HG02759 (cell line): ENCODE measurements around the gene TTYH3.

ENCODE experiments used
- ATAC-seq: cut with Tn5 transposase; IDR thresholded peaks from one replicate; pipeline ENCODE4 v1.9.1; 2021; ENCODE audit warnings: mild to moderate bottlenecking, moderate library complexity; ENCODE audit not compliant: unreplicated experiment

Gene TTYH3

DNA sequence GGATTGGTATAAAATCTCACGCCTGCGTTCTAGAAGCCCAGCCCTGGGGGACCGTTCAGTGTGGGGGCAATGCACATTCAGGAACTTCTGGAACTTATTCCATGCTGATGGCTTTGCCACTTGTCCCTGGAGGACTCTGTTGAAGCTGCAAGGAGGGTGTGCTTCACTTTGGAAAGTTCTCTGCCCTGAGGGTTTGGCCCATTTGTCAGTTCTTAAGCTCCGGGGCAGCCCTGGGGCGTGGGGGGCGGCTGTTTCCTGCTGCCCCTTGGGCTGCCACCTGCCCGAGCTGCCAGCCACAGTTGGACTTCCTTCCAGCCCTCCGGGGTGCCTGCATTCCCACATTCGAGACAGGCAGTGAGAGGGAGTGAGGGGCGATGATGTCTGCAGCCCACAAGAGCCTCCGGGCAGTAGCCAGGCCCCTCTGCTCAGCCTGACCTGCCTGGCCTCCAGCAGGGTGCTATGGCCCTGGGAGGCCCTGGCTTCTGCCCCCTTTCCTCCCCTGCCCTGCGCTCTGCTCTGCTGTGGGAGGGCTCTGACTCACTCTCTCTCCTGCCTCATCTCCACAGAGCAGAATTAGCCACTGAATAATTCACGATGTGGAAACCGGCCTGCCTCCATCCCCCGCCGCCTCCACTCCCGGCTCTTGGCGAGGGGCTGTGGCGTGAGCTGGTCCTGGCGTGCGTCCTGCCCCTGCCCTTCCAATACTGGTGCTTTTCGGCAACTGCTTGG is 1.9 kb downstream of the TTYH3 start:
- ATAC-seq, result no peak

DNA sequence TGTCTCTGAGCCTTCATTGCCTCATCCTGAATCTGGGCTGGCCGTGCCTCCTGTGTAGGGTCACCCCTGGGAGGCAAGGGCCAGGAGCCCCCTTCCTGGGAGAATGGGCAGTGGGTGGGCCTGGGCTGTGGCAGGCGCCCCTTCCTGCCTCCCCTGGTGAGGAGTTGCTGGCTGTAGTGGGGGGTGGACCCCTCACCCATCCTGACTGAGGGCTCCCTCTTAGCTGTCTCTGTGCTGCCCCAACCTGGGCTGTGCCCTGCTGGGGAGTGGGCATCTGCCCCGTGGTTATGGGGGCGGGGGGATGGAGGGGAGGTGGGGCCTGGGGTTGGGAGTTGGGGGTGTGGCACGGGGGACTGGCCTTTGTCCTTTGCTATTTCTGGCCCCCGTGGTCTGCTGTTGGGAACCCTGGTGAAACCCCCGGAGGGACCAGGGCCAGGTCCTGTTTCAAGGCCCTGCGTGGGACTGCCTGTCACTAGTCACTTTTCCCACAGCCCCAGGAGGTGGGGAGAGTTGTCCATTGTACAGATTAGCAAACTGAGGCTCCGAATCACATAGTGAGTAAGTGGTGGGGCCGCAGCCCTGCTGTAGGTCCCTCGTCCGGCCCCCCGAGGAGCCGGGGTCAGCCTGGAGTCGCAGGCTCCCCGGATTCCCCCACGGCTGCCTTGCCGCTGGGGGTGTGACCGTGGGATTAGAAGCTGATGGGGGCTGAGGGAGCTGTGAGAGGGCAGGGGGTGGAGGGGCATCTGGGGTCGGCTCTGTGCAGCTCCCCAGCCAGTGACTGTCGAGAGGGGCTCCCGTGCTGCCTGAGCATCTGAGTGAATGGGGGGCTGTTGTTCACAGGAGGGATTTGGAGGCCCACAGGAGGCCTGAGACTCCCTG is 2.7 kb downstream of the TTYH3 start:
- ATAC-seq, result no peak

DNA sequence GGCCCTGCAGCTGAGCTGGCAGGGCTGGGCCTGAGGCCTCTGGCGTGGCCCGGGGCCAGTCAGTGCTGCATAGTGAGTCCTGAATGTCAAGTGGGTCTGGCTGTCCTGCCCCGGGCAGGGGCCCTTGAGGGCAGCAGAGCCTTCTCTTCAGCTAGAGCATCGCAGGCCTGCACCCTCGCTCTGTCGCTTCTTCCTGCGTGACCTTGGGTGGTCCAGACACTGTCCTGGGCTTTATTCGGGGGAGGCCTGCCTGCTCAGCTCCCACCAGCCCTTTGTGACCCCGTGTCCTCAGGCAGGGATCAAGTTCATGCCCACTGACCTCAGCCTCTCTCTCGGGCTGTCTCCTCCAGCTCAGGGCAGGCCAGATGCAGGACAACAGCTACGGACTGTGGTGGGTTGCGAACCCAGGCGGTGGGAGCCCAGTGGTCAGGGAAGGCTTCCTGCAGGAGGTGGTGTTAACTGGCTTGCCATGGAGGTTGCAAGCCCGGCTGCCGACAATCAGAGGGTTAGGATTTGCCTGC is 3.4 kb downstream of the TTYH3 start:
- ATAC-seq, result no peak

DNA sequence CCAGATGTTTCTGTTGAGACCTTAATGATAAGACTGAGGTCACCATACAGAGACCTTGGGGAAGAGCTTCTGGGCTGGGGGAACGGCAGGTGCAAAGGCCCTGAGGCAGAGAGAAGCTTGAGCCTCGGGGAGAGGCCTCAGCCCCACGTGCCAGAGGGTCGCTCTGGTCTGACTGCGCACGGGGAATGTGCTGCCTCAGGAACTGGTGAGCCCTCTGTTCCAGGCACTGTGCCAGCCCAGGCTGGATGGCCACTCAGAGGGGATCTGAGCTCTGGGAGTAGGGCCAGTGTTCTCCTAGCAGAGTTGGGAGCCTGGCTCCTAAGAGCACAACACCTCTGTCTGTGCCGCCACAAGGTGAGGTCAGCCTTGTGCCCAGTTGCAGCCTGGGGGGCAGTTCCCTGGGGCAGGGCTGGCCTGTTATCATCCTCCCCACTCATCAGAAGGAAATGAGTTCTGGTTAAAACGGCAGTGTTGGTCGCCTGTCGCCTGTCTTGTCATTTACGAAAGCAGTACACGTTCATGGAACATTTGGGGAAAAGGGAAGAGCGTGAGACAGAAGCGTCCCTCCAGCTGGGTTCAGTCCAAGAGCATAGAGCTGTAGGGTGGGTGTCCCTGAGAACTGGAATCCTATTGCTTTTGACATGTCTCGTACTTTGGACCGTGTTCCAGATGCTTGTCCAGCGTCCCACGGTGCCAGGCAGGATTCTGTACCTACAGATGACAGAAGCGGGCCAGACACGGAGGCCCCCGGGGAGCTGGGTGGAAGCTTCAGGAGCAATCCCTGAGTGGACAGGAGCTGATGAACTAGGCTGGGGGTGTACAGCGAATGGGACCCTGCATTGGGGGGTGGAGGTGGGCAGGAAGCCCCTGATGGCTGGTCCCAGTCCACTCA is 4.3 kb downstream of the TTYH3 start:
- ATAC-seq, result no peak

- no peak for ATAC-seq
Observed at GRCh38 chr7:2637066-2637471, 5.3 kb downstream of the TTYH3 start.

- ATAC-seq, result no peak
Observed at GRCh38 chr7:2637505-2638223, 5.9 kb downstream of the TTYH3 start.

DNA sequence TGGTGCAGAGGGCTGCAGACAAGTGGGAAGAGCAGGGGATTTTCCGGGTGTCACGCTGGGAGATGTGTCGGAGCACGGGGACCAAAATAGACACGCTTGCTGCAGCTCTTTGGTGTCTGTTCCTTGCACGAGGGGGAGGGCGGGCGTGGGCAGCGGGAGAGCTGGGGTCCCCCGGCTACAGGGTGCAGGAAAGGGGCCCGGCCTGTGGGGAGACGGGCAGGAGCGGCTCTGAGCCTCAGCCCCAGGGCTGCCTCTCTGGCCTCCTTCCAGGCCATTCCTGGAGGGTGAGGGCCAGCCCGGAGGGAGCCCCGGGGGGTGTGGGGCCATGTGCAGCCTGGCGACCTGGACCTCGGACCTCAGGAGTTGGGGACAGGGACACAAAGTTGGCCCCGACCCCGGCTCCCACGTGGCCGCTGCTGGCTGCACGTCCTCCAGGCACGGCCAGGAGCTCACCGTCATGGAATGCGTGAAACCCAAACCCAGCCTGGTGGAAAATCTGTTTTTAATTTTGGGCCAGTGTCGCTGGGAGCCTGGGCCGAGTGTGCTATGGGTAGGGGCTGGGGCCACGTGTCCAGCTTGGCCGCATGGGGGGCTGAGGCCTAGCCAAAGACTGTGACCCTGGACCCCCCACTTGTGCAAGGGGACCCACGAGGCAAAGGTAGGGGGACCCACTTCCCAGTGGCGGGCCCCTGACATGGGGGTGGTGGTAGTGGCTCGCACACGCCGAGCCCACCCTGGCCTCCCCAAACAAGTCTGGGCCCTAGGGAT is 6.6 kb downstream of the TTYH3 start:
- no peak for ATAC-seq

- ATAC-seq, result no peak
Observed at GRCh38 chr7:2639181-2639681, 7.4 kb downstream of the TTYH3 start.

- no peak for ATAC-seq
Observed at GRCh38 chr7:2639695-2640481, 8.1 kb downstream of the TTYH3 start.

- no peak for ATAC-seq
Observed at GRCh38 chr7:2640482-2640830, 8.7 kb downstream of the TTYH3 start.

- no peak for ATAC-seq
Observed at GRCh38 chr7:2640846-2641316, 9.1 kb downstream of the TTYH3 start.

DNA sequence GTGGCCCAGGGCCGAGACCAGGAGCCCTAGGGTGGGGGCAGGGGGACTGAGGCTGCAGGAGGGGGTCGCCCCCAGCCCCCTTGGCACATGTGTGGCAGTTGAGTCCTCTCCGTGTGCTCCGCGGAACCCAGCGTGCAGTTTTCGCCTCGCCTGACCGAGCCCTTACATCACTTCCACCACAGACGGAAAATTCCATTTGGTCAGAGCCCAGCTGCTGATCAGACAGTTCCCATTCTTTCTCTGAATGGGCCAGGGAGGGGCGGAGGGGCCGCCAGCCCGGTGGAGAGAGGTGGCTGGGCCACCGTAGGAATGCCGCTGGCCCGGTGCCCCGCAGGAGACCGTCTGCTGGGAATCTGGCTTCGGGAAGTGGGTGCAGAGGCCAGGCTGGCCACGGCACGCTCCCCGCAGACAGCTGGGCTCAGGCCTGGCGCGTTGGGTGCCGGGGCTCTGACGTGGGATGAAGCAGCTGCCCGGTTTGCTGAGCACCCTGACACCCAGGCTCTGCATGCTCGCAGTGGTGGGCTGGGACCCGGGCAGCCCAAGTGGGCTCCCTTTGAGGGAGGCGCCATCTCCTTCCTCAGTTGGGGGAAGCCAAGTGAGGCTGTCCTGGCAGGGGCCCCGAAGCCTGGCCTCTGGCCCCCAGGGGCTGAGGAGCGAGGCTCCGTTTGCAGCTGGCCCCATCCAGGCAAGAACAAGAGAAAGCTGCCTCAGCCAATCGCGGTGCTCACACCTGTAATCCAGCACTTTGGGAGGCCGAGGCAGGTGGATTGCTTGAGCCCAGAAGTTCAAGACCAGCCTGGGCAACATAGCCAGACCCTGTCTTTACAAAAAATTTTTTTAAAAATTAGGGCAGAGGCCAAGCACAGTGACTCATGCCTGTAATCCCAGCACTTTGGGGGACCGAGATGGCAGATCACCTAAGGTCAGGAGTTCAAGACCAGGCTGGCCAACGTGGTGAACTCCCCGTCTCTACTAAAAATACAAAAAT is 9.9 kb downstream of the TTYH3 start:
- ATAC-seq, result peak; percentile 41

DNA sequence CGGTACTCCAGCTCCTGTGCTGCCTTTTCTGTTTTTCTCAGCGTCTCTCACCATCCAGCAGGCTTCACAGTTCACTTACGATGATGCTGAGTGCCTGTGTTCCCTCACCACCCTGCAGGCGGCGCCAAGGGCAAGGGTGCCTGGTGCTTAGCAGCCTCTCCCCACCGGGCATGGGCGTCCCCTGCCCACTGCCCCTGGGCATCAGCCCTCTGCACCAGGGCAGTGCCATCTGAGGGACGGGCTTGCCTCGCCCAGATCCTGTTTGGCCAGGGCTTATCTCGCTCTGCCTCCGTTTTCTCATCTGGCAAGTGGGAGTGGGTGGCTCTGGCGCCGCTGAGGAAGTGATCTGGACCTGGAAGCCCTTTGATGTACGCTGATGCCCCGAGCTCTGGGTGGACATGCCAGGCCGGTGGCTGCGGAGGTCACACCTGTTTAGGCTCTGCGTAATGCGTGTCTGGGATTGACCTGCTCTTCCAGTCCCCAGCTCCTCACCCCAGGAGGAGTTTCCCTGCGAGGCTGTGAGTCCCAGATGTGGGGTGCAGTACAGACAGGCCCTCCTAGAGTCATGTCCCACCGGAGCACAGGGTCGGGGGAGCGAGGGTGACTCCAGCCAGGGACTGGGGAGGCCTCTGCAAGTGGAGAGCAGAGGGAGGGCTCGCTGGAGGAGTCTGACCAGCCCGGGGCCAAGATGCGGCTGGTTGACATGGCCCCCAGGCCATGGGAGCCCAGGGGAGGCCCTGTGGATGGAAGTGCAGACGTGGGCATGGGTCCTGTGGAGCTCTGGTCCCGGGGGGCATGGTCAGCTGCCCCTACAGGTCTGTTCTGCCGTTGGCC is 11.8 kb downstream of the TTYH3 start:
- ATAC-seq, result no peak

GRCh38 chr7:2644220-2644561 is 12.4 kb downstream of the TTYH3 start:
- ATAC-seq, result no peak

DNA sequence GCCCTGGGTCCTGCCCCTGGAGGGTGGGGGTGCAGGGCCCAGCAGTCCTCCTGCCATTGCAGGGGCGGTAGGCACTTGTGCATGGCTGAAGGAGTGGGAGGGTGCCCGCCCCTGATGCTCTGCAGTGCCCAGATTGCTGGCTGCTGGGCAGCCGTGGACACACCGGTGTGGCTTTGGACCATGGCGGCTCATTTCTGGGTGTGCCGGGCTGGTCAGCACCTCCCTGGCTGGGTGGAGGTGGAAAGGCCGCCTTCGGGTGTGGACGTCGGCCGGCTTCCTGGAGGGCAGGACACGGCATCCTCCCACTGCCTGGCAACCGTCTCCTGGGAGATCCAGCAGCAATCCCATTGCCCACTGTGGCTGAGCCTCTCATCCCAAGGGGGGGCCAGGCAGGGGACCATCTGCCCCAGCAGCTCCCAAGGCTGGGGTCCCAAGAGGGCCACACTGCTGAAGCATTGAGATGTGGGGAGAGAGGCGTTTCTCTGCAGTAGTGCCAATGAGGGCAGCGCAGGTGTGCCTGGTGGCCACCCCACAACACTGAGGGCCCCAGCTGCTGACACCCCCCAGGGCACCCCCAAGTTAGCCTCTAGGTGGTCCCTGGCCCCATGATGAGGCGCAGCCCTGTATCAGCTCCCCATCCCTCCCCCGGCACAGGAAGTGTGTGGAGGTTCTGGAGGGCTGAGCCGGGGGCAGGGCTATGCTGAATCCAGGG is 12.9 kb downstream of the TTYH3 start:
- peak; percentile 33 for ATAC-seq

DNA sequence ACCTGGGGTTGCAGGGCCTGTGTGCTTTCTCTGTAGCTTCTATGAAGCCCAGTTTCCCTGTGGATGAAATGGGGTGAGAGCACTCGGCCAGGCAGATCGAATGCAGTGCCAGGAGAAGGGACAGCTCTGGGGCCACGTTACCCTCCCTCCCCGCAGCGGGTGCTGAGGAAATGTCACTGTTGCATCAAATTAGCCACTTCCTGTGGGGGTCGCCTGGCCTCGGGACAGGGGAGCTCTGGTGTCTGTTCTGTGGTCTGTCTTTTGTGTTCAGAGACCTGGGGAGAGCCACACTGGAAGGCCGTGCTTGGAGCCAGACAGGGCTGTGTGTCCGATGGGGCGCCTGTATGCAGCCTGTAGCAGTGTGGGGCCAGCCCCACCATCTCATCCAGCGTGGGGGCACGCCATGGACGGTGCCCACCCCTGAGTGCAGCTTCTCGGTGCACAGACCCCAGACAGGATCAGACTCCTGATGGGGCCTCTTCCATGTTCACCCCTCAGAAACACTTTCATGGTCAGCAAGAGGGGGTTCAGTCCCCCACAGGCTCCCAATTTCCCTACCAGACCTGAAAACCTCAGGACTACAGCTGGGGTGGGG is 13.6 kb downstream of the TTYH3 start:
- ATAC-seq, result peak; percentile 49
